H1 (cell line): ENCODE measurements around the gene FAM83G. TPM values are rescaled to one million over a fixed set of nuclear protein-coding genes. Genes with fewer than 3 reads are reported as not detected.

ENCODE experiments used
- CTBP2 ChIP-seq: IDR thresholded peaks from 2 replicates; pipeline ENCODE4 v1.7.0; 2011; ENCODE audit warnings: borderline replicate concordance, mild to moderate bottlenecking, moderate library complexity, mixed read lengths, low read length; ENCODE audit not compliant: insufficient read depth, insufficient read length
- MAX ChIP-seq: IDR thresholded peaks from 2 replicates; pipeline ENCODE4 v1.6.1; 2012; ENCODE audit warnings: inconsistent platforms
- SAP30 ChIP-seq: fragments of 300-600 bp; sonication (generic); IDR thresholded peaks from 2 replicates; pipeline ENCODE4 v1.7.1; 2012; ENCODE audit warnings: low read length, moderate library complexity, mild to moderate bottlenecking, inconsistent platforms; ENCODE audit not compliant: insufficient read depth, insufficient replicate concordance
- SRF ChIP-seq: IDR thresholded peaks from 2 replicates; pipeline ENCODE4 v1.6.1; 2011; ENCODE audit warnings: mild to moderate bottlenecking, low read depth, low read length, moderate library complexity
- polyA plus RNA-seq, 7 experiments: library from polyadenylated mRNA; depleted of rRNA in 3 of 7; stranded (reverse) in 5 of 7; unstranded in 2 of 7; fragments of >200 nt in 5 of 7; fragments of 200-250 nt in 2 of 7; gene quantifications; 1 replicate in 5 of 7; 2 replicates in 1 of 7; 4 replicates in 1 of 7; pipeline versions ENCODE4 v1.2.1 to v1.2.3, GENCODE V29; 2011 to 2013; ENCODE audit warnings: missing spikeins in 2 of 7, mixed read lengths in 2 of 7
- total RNA-seq: library from RNA; stranded (reverse); fragmentation: NEBNext Ultra II Directional; extraction: Animal tissue kit (Norgen Biotek cat#: 25700); gene quantifications from 2 replicates; pipeline ENCODE4 v1.2.1, GENCODE V29; 2021

FAM83G gene
- total and polyA plus RNA-seq, 2 of the 8 experiments (the other 6 are each of a cell fraction or from before 2014, with no cell fraction given) = 15.4 to 29.0 TPM

- TF ChIP-seq SAP30 = no peak
- TF ChIP-seq SRF = no peak
- no peak for TF ChIP-seq CTBP2
- no peak for TF ChIP-seq MAX
Measured at GRCh38 chr17:18993905-18994526, 10.5 kb downstream of the FAM83G start (continued).
